Measurements from ENCODE around the gene RABGAP1L.

DNA sequence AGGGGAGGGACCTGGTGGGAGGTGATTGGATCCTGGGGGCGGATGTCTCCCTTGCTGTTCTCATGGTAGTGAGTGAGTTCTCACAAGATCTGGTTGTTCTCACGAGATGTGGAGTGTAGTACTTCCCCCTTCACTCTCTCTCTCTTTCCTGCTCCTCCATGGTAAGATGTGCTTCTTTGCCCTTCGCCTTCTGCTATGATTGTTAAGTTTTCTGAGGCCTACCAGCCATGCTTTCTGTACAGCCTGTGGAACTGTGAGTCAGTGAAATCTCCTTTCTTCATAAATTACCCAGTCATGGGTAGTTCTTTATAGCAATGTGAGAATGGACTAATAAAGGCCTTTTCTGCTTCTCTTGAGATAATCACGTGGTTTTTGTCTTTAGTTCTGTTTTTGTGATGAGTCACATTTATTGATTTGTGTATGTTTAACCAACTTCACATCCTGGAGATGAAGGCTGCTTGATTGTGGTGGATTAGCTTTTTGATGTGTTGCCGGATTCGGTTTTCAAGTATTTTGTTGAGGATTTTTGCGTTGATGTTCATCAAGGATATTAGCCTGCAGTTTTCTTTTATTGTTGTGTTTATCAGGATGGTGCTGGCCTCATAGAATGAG, 45.5 kb downstream of the RABGAP1L start:
- TF ChIP-seq CTCF (IDR thresholded peaks at IDR 0.05) (no peak), EP300 (IDR thresholded peaks at IDR 0.05) (no peak), POLR2A (IDR thresholded peaks at IDR 0.05) (no peak)
